Esophagus (tissue), 2 donors: Measurements from ENCODE around the gene FSHR. TPM values are rescaled to one million over a fixed set of nuclear protein-coding genes. Genes with fewer than 3 reads are reported as not detected.

Experiments
- H3K27ac ChIP-seq, 2 donors: one replicate each; pipeline ENCODE4 v1.5.1; 2013; ENCODE audit warnings: low read depth in 2 of 2, mild to moderate bottlenecking in 2 of 2, inconsistent platforms in 1 of 2, low read length in 1 of 2, moderate library complexity in 1 of 2
- H3K27me3 ChIP-seq, 2 donors: one replicate each; pipeline ENCODE4 v1.6.1; 2013; ENCODE audit warnings: low read length in 2 of 2, control low read depth in 1 of 2, mild to moderate bottlenecking in 1 of 2; ENCODE audit not compliant: insufficient read depth in 2 of 2, control insufficient read depth in 1 of 2
- H3K36me3 ChIP-seq, 2 donors: one replicate each; pipeline ENCODE4 v1.6.1; 2013; ENCODE audit warnings: low read length in 1 of 2; ENCODE audit not compliant: control insufficient read depth in 2 of 2, insufficient read depth in 2 of 2
- H3K4me1 ChIP-seq, 2 donors: one replicate each; pipeline ENCODE4 v1.6.1; 2013; ENCODE audit warnings: low read length in 1 of 2; ENCODE audit not compliant: control insufficient read depth in 2 of 2, insufficient read depth in 2 of 2
- H3K4me3 ChIP-seq, 2 donors: one replicate each; pipeline ENCODE4 v1.5.1; 2013; ENCODE audit warnings: low read length in 2 of 2, mild to moderate bottlenecking in 2 of 2, low read depth in 1 of 2, moderate library complexity in 1 of 2
- H3K9me3 ChIP-seq, 2 donors: one replicate each; pipeline ENCODE4 v1.6.1; 2013; ENCODE audit warnings: mild to moderate bottlenecking in 2 of 2, low read depth in 1 of 2, low read length in 1 of 2, moderate library complexity in 1 of 2; ENCODE audit not compliant: control insufficient read depth in 2 of 2, insufficient read depth in 1 of 2
- WGBS, 2 donors: extraction: QIAGEN DNeasy Blood & Tissue Kit; methylation state at CpG; one replicate each; pipeline ENCODE4 v1.1.7; 2013; 5-methylcytosine and 5-hydroxymethylcytosine counted together
- polyA plus RNA-seq, 2 donors: library from polyadenylated mRNA; stranded (reverse); fragments of 200-250 nt; gene quantifications; one replicate each; pipeline ENCODE4 v1.2.3, GENCODE V29; 2013
- donor health status: healthy with polysubstance abuse.
- donor health status: Bipolar disorder and iron deficiency.

FSHR gene
- polyA plus RNA-seq, 2 donors: 0.01 TPM; not detected in 1

DNA sequence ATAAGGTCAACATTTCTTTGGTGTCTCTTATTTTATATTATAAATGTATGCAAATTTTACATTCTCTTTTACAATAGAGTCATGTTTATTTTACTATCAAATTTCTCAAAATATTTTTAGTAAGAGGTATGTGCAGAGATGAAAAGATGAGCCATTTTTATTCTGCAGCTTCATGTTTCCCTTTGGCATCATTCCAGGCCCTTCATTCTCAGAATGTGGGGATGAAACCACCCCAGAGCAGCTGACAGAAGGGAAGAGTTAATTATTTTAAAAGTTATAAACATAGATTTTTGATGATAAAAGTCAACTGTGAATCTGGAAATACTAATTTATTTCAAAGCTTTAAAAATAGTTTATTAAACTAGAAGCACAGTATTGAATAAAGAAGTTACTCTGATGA, 12.8 kb upstream of the FSHR start:
- Histone ChIP-seq H3K4me3 (no peak overlapping the region), H3K4me1 (no peaks in the 10 kb centered on the region), H3K27ac (no peak overlapping the region), H3K27me3 (no peaks in the 10 kb centered on the region), H3K9me3 (peaks cover 2 to 4% of the 10 kb centered on the region in 2 donors), H3K36me3 (no peaks in the 10 kb centered on the region)

DNA sequence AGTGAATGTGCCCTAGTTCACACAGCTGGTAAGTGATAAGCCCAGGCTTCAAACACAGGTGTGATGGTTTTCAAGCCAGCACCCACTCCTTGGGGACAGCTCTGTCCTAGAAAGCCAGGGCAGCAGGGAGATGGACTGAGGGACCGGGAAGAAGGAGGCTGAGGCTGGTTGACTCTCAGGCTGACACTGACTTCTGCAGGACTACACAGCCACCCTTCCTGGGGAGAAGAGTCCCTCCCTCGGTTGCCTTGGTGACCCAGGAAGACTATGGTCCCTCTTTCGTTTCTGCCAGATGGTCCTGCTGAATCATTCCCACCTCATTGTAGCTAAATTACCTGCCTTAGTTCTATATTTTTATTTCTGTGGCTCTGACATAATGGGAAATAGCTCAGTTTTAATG, 11.3 kb upstream of the FSHR start:
- Histone ChIP-seq H3K4me1 (no peaks in the 10 kb centered on the region), H3K9me3 (peaks cover 2 to 4% of the 10 kb centered on the region in 2 donors), H3K27ac (no peak overlapping the region), H3K27me3 (no peaks in the 10 kb centered on the region), H3K4me3 (no peak overlapping the region), H3K36me3 (no peaks in the 10 kb centered on the region)
- 53 to 67% methylated on average over 3 of the region's 3 CpGs for WGBS, 2 donors

DNA sequence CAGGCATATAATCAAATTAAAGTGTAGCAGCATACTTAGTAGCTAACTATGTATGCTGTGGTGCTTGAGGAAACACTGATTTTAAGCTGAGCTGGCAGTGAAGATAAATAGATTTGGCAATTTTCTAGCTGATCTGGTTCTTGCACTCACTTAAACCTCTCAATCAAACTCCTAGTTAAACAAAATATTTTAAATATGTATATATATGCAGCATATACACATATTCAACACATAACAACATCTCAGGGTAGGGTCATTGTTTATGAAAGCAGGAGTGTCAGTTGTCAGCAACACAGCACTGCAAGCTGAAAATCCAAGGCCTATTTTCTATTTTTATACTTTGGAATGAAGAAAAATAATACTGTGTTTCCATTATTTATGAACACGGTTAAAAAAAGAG, 10.4 kb upstream of the FSHR start:
- H3K4me1 ChIP-seq: no peaks in the 10 kb centered on the region
- no peaks in the 10 kb centered on the region for H3K36me3 ChIP-seq
- H3K27me3 ChIP-seq: no peaks in the 10 kb centered on the region
- H3K4me3 ChIP-seq: no peak overlapping the region
- H3K9me3 ChIP-seq: peaks cover 2 to 4% of the 10 kb centered on the region in 2 donors
- H3K27ac ChIP-seq: no peak overlapping the region
- WGBS, 2 donors: 54 to 64% methylated on average over 1 of the region's 1 CpG

DNA sequence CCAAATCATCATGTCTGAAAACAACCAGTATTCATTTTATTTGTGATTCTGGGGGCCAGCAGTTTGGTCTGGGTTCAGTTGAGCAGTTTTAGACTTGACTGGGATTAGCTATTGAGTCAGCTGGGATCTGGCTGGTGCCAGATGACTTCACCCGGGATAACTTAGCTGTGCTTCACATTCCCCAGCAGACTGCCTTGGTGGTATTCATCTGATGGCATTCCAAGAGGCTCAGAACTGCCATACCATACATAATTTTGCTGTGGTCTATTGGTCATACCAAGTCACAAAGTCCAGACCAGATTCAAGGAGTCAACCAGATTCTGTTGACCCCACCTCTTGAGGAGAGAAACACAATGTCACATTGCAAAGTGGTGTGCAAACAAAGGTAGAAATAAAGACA, 7.8 kb upstream of the FSHR start:
- H3K27ac ChIP-seq: no peak overlapping the region
- no peaks in the 10 kb centered on the region for H3K27me3 ChIP-seq
- H3K4me1 ChIP-seq: no peaks in the 10 kb centered on the region
- no peaks in the 10 kb centered on the region for H3K9me3 ChIP-seq
- H3K4me3 ChIP-seq: no peak overlapping the region
- H3K36me3 ChIP-seq: no peaks in the 10 kb centered on the region
- 75 to 81% methylated on average over 1 of the region's 1 CpG for WGBS, 2 donors

DNA sequence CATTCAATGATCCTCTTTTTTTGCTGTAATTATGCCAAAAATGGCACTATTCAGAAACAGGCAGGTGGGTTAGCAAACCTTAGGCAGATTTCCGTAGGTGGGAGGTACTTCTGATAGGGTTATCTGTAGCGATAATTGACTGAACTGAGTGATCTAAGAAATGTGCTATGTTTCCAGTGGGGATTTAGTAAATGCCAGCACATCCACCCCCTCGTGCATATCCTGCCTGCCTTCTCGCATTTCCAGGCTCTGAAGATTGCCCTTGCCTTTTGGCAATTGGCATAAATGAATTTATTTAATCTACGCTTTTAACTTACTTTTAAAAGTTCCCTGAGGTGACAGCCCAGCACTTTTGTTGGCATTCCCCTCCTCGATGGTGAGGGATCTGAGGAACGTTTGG, 576 bp upstream of the FSHR start:
- no peaks in the 10 kb centered on the region for H3K9me3 ChIP-seq
- H3K27ac ChIP-seq: no peak overlapping the region
- H3K4me1 ChIP-seq: no peaks in the 10 kb centered on the region
- 32 to 45% methylated on average over 7 of the region's 7 CpGs for WGBS, 2 donors
- H3K4me3 ChIP-seq: no peak overlapping the region
- H3K36me3 ChIP-seq: no peaks in the 10 kb centered on the region
- no peaks in the 10 kb centered on the region for H3K27me3 ChIP-seq

DNA sequence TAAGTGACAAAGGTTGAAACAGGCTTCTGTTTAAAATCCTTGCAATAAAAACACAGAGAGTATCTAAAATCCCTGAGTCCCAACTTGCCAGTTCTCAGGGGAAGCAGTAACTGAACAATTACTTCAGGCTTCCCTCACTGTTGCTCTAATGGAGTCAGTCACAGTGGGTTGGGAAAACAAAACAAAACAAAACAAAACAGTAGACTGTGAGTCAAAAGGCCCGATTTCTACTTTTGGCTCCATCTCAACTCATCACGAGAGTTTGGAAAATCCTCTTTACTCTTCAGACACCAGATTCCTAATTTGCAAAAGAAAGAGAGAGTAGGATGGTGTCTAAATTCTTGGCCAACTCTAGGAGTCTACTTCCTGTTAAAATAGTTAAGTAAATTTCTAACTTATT, 1.1 kb downstream of the FSHR start:
- Histone ChIP-seq H3K4me3 (no peak overlapping the region), H3K4me1 (no peaks in the 10 kb centered on the region), H3K9me3 (no peaks in the 10 kb centered on the region), H3K36me3 (no peaks in the 10 kb centered on the region), H3K27ac (no peak overlapping the region), H3K27me3 (no peaks in the 10 kb centered on the region)
- 18 to 39% methylated on average over 2 of the region's 2 CpGs for WGBS, 2 donors

DNA sequence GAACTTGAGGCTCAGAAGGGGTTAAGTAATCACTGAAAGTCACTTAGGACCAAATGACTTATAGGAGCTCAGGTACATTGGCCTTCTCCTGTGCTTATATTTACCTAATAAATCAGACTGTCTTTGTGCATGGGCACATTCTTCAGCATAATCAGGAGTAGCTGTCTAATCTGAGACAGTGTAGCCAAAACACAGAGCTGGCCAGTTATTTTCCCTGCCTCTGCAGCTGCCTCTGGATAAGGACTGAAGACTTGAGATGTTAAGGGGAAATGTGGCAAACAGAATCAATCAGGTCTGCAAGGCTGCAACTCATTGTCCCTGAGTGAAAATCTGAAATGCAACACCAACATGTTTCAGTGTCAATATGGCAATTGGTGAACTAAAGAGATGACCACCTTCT, 1.5 kb downstream of the FSHR start:
- H3K4me3 ChIP-seq: no peak overlapping the region
- no peaks in the 10 kb centered on the region for H3K9me3 ChIP-seq
- no peaks in the 10 kb centered on the region for H3K27me3 ChIP-seq
- H3K36me3 ChIP-seq: no peaks in the 10 kb centered on the region
- no peak overlapping the region for H3K27ac ChIP-seq
- H3K4me1 ChIP-seq: no peaks in the 10 kb centered on the region

DNA sequence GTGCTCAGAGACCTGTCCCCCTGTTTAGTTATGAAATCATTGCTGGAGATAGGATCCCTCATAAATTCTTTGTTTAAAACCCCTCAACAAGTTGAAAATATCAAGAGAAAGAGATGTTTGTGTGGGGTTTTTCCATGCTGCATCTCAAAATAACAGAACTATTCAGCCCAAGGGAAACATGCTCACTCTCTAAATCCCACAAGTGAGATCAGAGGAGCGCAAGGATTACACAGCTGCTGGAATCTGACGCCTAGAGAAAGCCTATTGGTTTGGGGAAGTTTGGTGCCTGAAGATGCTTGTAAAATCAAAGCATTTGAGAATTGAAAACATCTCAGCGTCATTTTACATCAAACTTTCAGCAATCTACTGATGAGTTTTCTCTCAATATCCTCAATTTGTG, 7.9 kb downstream of the FSHR start:
- H3K27ac ChIP-seq: no peak overlapping the region
- no peaks in the 10 kb centered on the region for H3K36me3 ChIP-seq
- H3K9me3 ChIP-seq: no peaks in the 10 kb centered on the region
- no peaks in the 10 kb centered on the region for H3K27me3 ChIP-seq
- H3K4me1 ChIP-seq: no peaks in the 10 kb centered on the region
- no peak overlapping the region for H3K4me3 ChIP-seq
- 77 to 78% methylated on average over 3 of the region's 3 CpGs for WGBS, 2 donors

DNA sequence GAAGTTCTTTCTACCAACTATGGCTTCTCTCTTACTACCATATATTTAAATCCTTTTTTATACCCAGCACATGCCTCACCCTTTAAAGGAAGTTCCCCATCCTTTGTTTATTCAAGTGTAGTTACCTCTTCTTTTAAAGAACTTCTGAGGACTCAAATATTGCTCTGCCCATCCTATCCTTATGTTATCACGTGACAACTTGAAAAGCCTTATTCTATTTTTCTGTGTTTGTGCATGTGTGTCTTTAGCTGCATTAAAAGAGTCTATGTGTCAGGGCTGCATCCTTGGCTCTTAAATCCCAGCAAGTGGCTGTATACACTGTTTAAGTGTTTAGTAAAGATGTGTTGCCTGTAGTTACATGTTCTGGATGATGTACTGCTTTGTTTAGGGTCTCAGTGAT, 22.5 kb downstream of the FSHR start:
- no peaks in the 10 kb centered on the region for H3K27me3 ChIP-seq
- no peaks in the 10 kb centered on the region for H3K36me3 ChIP-seq
- no peaks in the 10 kb centered on the region for H3K4me1 ChIP-seq
- no peak overlapping the region for H3K27ac ChIP-seq
- WGBS, 2 donors: 64 to 72% methylated on average over 1 of the region's 1 CpG
- peaks cover 0 to 2% of the 10 kb centered on the region in 2 donors for H3K9me3 ChIP-seq
- H3K4me3 ChIP-seq: no peak overlapping the region

DNA sequence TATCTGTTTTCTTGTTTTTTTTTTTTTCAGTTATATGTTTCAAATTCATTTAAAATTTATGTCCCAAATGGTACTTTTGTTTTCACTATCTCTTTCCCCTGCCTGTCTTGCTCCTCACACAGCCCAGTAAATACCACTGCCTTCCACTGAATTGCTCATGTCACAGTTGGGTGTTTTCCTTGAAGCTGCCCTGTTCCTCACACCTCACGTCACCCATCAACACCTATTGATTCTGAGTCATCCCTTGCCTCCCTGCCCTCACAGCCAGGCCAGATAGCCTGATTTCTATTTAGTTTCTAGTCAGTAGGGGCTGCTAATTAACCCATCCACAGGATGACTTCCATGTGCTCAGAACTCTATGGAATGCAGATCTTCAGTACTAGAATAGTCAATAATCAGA, 25.3 kb downstream of the FSHR start:
- Histone ChIP-seq H3K36me3 (no peaks in the 10 kb centered on the region), H3K9me3 (peaks cover 0 to 2% of the 10 kb centered on the region in 2 donors), H3K4me3 (no peak overlapping the region), H3K27me3 (no peaks in the 10 kb centered on the region), H3K27ac (no peak overlapping the region), H3K4me1 (no peaks in the 10 kb centered on the region)
- WGBS, 2 donors: 45 to 49% methylated on average over 1 of the region's 1 CpG
